ENCODE data around the gene C1QTNF6. TPM values are rescaled to one million over a fixed set of nuclear protein-coding genes. Genes with fewer than 3 reads are reported as not detected.
A peak's percentile ranks its signal among the peaks of the same experiment; 100 is the strongest.

The C1QTNF6 gene
- total and polyA plus RNA-seq, 2 of the 8 experiments (the other 6 are each of a cell fraction or from before 2014, with no cell fraction given): 3.1 to 6.5 TPM

GRCh38 chr22:37213941-37214730 lies 26.1 kb upstream of the C1QTNF6 start:
- no peak for TF ChIP-seq GTF2F1 (IDR thresholded peaks at IDR 0.05; ENCODE audit: borderline replicate concordance, low read depth, low read length)
- TF ChIP-seq SP1 (IDR thresholded peaks at IDR 0.05; ENCODE audit: low read depth, low read length): no peak
- TF ChIP-seq RBBP5 (IDR thresholded peaks at IDR 0.05; ENCODE audit: borderline replicate concordance, low read depth, low read length): no peak
- TF ChIP-seq BACH1 (IDR thresholded peaks at IDR 0.05; ENCODE audit: low read length): no peak
- TF ChIP-seq ATF2 (IDR thresholded peaks at IDR 0.05; ENCODE audit: low read length): no peak
- TF ChIP-seq EGR1 (IDR thresholded peaks at IDR 0.05; ENCODE audit: borderline replicate concordance, low read depth, low read length): no peak
- TF ChIP-seq HDAC2 (IDR thresholded peaks at IDR 0.05; ENCODE audit: borderline replicate concordance in 1 of 2, low read depth in 2 of 2, low read length in 2 of 2): no peak
- CTCF ChIA-PET (ENCODE audit: partially characterized antibody): interaction anchor here (0.7 to 1.4 kb wide), 3 partner anchors 10 to 21 kb away, joined by 3 to 4 read pairs (median 4); no protein-coding TSS in a partner anchor
- no peak overlapping the region for H3K4me2 ChIP-seq (ENCODE audit: insufficient read depth in 1 of 2, low read depth in 2 of 2, low read length in 2 of 2)

More at GRCh38 chr22:37213941-37214730, 26.1 kb upstream of the C1QTNF6 start:
- H2BK20ac ChIP-seq (ENCODE audit: low read length): no peak overlapping the region
- H2AK5ac ChIP-seq (ENCODE audit: low read depth, low read length): no peak overlapping the region
- H4K20me1 ChIP-seq (replicated peaks in 1 of 2; ENCODE audit: control insufficient read depth in 1 of 2, insufficient read depth in 2 of 2, low read length in 2 of 2): no peaks in the 10 kb centered on the region
- FAIRE-seq (no peak), DNase-seq (ENCODE audit: low read depth in 1 of 2, low spot score in 2 of 2) (no peak)
- peaks cover 0 to 8% (median 3%) of the 10 kb centered on the region in 4 experiments; a peak in 6 of 7 replicates for H3K4me1 ChIP-seq (replicated peaks in 1 of 4; ENCODE audit: control insufficient read depth in 3 of 4, insufficient read depth in 4 of 4, low read length in 3 of 4)
- no peaks in the 10 kb centered on the region for H3K79me1 ChIP-seq (ENCODE audit: low read depth, low read length)
- no peak overlapping the region for H4K5ac ChIP-seq (ENCODE audit: insufficient read length, low read depth, low read length)
- H3K79me2 ChIP-seq (ENCODE audit: control insufficient read depth in 1 of 2, insufficient read depth in 2 of 2, low read length in 2 of 2): no peaks in the 10 kb centered on the region
- no peak overlapping the region for H3K4me3 ChIP-seq (ENCODE audit: extremely low read depth in 1 of 4, insufficient read depth in 2 of 4, low read depth in 3 of 4, low read length in 4 of 4)
- H2BK5ac ChIP-seq (ENCODE audit: low read depth, low read length): no peak overlapping the region
- peak overlapping the region; percentile 59 for H3K56ac ChIP-seq (replicated peaks; ENCODE audit: insufficient read length, low read depth, low read length)
- H3K9me3 ChIP-seq (ENCODE audit: insufficient read depth in 2 of 2, low read depth in 1 of 2, low read length in 1 of 2): no peaks in the 10 kb centered on the region
- no peak overlapping the region for H3K14ac ChIP-seq (ENCODE audit: insufficient read length)
- H4K91ac ChIP-seq (replicated peaks; ENCODE audit: insufficient read length, low read length): no peak overlapping the region
- no peak overlapping the region for H2AFZ ChIP-seq (ENCODE audit: low read length)
- peaks cover 3% of the 10 kb centered on the region; the same call in 1 of the 2 replicates for H3K23me2 ChIP-seq (ENCODE audit: low read depth, low read length)
- no peaks in the 10 kb centered on the region for H3K36me3 ChIP-seq (ENCODE audit: control insufficient read depth in 2 of 4, insufficient read depth in 4 of 4, low read length in 3 of 4)
- no peak overlapping the region for H2BK15ac ChIP-seq (ENCODE audit: low read length)
- H3K27me3 ChIP-seq (replicated peaks in 1 of 4; ENCODE audit: control insufficient read depth in 3 of 4, extremely low read depth in 1 of 4, insufficient read depth in 3 of 4, low read length in 3 of 4): peaks cover 0 to 4% (median 1%) of the 10 kb centered on the region in 4 experiments; a peak in 3 of 7 replicates
- no peak overlapping the region for H4K8ac ChIP-seq (ENCODE audit: extremely low read depth, insufficient read depth, low read length)
- H3K4ac ChIP-seq (replicated peaks; ENCODE audit: insufficient read length, low read depth, low read length): no peak overlapping the region
- H3K18ac ChIP-seq (ENCODE audit: extremely low read depth, low read length): no peak overlapping the region
- no peak overlapping the region for H2BK120ac ChIP-seq (replicated peaks; ENCODE audit: low read depth, low read length)
- no peak overlapping the region for H2BK12ac ChIP-seq (ENCODE audit: low read depth, low read length)
- H3K9ac ChIP-seq (replicated peaks in 1 of 4; ENCODE audit: extremely low read depth in 1 of 4, low read depth in 3 of 4, low read length in 3 of 4): no peak overlapping the region
- POLR2A ChIA-PET (ENCODE audit: partially characterized antibody): no interaction called here
- no peak overlapping the region for H3K23ac ChIP-seq (ENCODE audit: insufficient read length)
- H3K27ac ChIP-seq (ENCODE audit: low read depth, low read length): no peak overlapping the region
- 91% methylated on average over 13 of the region's 13 CpGs; no CpG with 5 or more reads in 1 of the 2 experiments for WGBS, 2 experiments (ENCODE audit: extremely low coverage in 1 of 2, insufficient coverage in 1 of 2, insufficient read length in 1 of 2, insufficient replicate concordance in 2 of 2, low coverage in 1 of 2, low lambda C conversion rate in 2 of 2, missing lambda C conversion rate in 1 of 2)

Data from H1 (cell line).